Psoas muscle (tissue), 8 donors: ENCODE data around the gene PRICKLE3. TPM values are rescaled to one million over a fixed set of nuclear protein-coding genes. Genes with fewer than 3 reads are reported as not detected.

ENCODE experiments used
- ATAC-seq, 4 donors: fragments of 200-7000 bp; cut with Tn5 transposase; one replicate each; pipeline ENCODE4 v1.9.1; 2020; ENCODE audit warnings: moderate library complexity in 3 of 4, mild to moderate bottlenecking in 2 of 4
- DNase-seq, 2 donors: peaks; one replicate each; pipeline ENCODE4 v3.0.0-alpha.2; 2020
- H3K27ac ChIP-seq: fragments of 200-600 bp; one replicate; pipeline ENCODE4 v1.8.0; 2022
- H3K27me3 ChIP-seq, 3 donors: fragments of 200-600 bp in 1 of 3; one replicate each; pipeline versions ENCODE4 v1.6.1 to v1.8.0; 2013 to 2022; ENCODE audit warnings: low read length in 2 of 3, mild to moderate bottlenecking in 2 of 3, moderate library complexity in 1 of 3; ENCODE audit not compliant: insufficient read depth in 3 of 3
- H3K36me3 ChIP-seq, 2 donors: fragments of 200-600 bp in 1 of 2; one replicate each; pipeline versions ENCODE4 v1.6.1 to v1.8.0; 2013 to 2022; ENCODE audit warnings: low read depth in 1 of 2, mild to moderate bottlenecking in 1 of 2, moderate library complexity in 1 of 2; ENCODE audit not compliant: insufficient read depth in 1 of 2
- H3K4me1 ChIP-seq: fragments of 200-600 bp; one replicate; pipeline ENCODE4 v1.8.0; 2022
- H3K4me3 ChIP-seq: fragments of 200-600 bp; one replicate; pipeline ENCODE4 v1.8.0; 2022; ENCODE audit warnings: mild to moderate bottlenecking
- H3K9me3 ChIP-seq: fragments of 200-600 bp; one replicate; pipeline ENCODE4 v1.8.0; 2022
- CTCF ChIP-seq: fragments of 200-600 bp; IDR thresholded peaks from one replicate; pipeline ENCODE4 v1.8.0; 2022; ENCODE audit warnings: antibody characterized with exemption
- WGBS, 3 donors: extraction: QIAGEN DNeasy Blood & Tissue Kit; methylation state at CpG; one replicate each; pipeline versions ENCODE4 v1.1.6 to v1.1.7; 2013; 5-methylcytosine and 5-hydroxymethylcytosine counted together
- intact Hi-C, 2 donors: fragments of 100-400 bp; cut with DNase I; formaldehyde crosslinking; loops; one replicate each; pipeline versions ENCODE4 v1.11.0 to v1.14.2; 2022
- polyA plus RNA-seq, 3 donors: library from polyadenylated mRNA; stranded (reverse); fragments of 200-250 nt; gene quantifications; one replicate each; pipeline ENCODE4 v1.2.3, GENCODE V29; 2013
- total RNA-seq, 4 donors: library from RNA; stranded (reverse); fragmentation: NEBNext Ultra II Directional in 2 of 4; extraction: Animal tissue kit (Norgen Biotek cat#: 25700) in 2 of 4; gene quantifications; one replicate each; pipeline versions ENCODE4 v1.2.1 to v1.2.4, GENCODE V29; 2021 to 2023
- donor health status: healthy with polysubstance abuse.
- donor health status: DM: no; HTN: no; CAD: no; lungs with moderate emphysema.
- donor health status: Bipolar disorder and iron deficiency.
- donor health status: healthy.
- donor health status: DM: yes; HTN: yes; CAD: no.
- donor health status: DM: no; HTN: no; CAD: no.
- donor health status: DM: no; HTN: no; CAD: no.
- donor health status: DM: yes; HTN: yes; CAD: no.

PRICKLE3 gene
- total and polyA plus RNA-seq, 7 donors, result 7.5 to 23.6 (median 17.5) TPM

GRCh38 chrX:49161632-49162031 is 24.5 kb downstream of the PRICKLE3 start:
- DNase-seq, result no peak
- intact Hi-C loops, result loop anchor here in 1 of 2 donors (5.0 kb wide), 1 partner anchor 39 kb away; the partner anchor contains the start of gene GPKOW
- Histone ChIP-seq H3K4me1 (no peaks in the 10 kb centered on the region), H3K27me3 (no peaks in the 10 kb centered on the region), H3K4me3 (no peak overlapping the region), H3K36me3 (no peaks in the 10 kb centered on the region), H3K27ac (no peak overlapping the region), H3K9me3 (no peaks in the 10 kb centered on the region)
- WGBS, 3 donors, result 78 to 96% (median 95%) methylated on average over 4 to 5 of the region's 5 CpGs
- TF ChIP-seq CTCF, result no peak
- no peak for ATAC-seq

- no peaks in the 10 kb centered on the region for H3K4me1 ChIP-seq
- WGBS, 3 donors, result 88 to 97% (median 89%) methylated on average over 2 of the region's 2 CpGs
- H3K27me3 ChIP-seq, result no peaks in the 10 kb centered on the region
- no peak overlapping the region for H3K27ac ChIP-seq
- no peaks in the 10 kb centered on the region for H3K9me3 ChIP-seq
- H3K36me3 ChIP-seq, result no peaks in the 10 kb centered on the region
- no peak for ATAC-seq
- TF ChIP-seq CTCF, result no peak
- DNase-seq, result no peak
- intact Hi-C loops, result loop anchor here in 1 of 2 donors (5.0 kb wide), 1 partner anchor 39 kb away; the partner anchor contains the start of gene GPKOW
- H3K4me3 ChIP-seq, result no peak overlapping the region
Measured at GRCh38 chrX:49160908-49161307, 25.3 kb downstream of the PRICKLE3 start.

- DNase-seq, result no peak
- no peak overlapping the region for H3K4me3 ChIP-seq
- H3K36me3 ChIP-seq, result no peaks in the 10 kb centered on the region
- no peak for TF ChIP-seq CTCF
- no peaks in the 10 kb centered on the region for H3K9me3 ChIP-seq
- no peak overlapping the region for H3K27ac ChIP-seq
- H3K4me1 ChIP-seq, result no peaks in the 10 kb centered on the region
- intact Hi-C loops, result no loop called here
- no peaks in the 10 kb centered on the region for H3K27me3 ChIP-seq
- no peak for ATAC-seq
- 68 to 70% (median 69%) methylated on average over 15 to 25 of the region's 25 CpGs for WGBS, 3 donors
Measured at GRCh38 chrX:49157194-49157593, 29.0 kb downstream of the PRICKLE3 start.

GRCh38 chrX:49155900-49156837 is 30.0 kb downstream of the PRICKLE3 start:
- TF ChIP-seq CTCF, result peak; percentile 64
- intact Hi-C loops, result no loop called here
- Histone ChIP-seq H3K36me3 (no peaks in the 10 kb centered on the region), H3K4me3 (peak overlapping the region; percentile 72), H3K27ac (peak overlapping the region; percentile 92), H3K9me3 (no peaks in the 10 kb centered on the region), H3K4me1 (no peaks in the 10 kb centered on the region), H3K27me3 (no peaks in the 10 kb centered on the region)
- DNase-seq (peak; percentile 89 to 95), ATAC-seq (peak; percentile 95 to 98 (median 96))
- WGBS, 3 donors, result 0 to 31% (median 1%) methylated on average over 48 to 65 of the region's 65 CpGs
